Naive thymus-derived CD8-positive, alpha-beta T cell (primary cell): ENCODE results near the gene DPF3. TPM values are rescaled to one million over a fixed set of nuclear protein-coding genes. Genes with fewer than 3 reads are reported as not detected.
"Not testable (repeated sequence)": the region's sequence is repeated elsewhere in the genome, so short reads cannot be mapped to it uniquely, and the experiment has no call there.

Experiments
- ATAC-seq, 2 donors: fragments of 150-1000 bp; cut with Tn5 transposase in 1 of 2; sonication (Bioruptor Pico), chemical (Tn5 transposase) in 1 of 2; 1 replicate in 1 of 2; 2 replicates in 1 of 2; pipeline ENCODE4 v1.10.0; 2021; ENCODE audit warnings: mild to moderate bottlenecking in 2 of 2, moderate library complexity in 2 of 2
- POLR2A ChIA-PET: fragments of 350-600 bp; sonication (Branson Sonifier 250); formaldehyde crosslinking; loops from one replicate; lab custom pipeline; 2021; ENCODE audit warnings: antibody characterized with exemption; lab: Charles Lee
- DNase-seq, 10 donors: peaks; one replicate each; pipeline versions ENCODE4 v3.0.0 to v3.0.0-alpha.2; 2020 to 2022
- H3K27ac Mint-ChIP-seq, 10 donors: one replicate each; pipeline ENCODE4 v1.8.0; 2020 to 2022; ENCODE audit warnings: mild to moderate bottlenecking in 10 of 10, mixed read lengths in 10 of 10, moderate library complexity in 4 of 10, inconsistent platforms in 1 of 10
- H3K27me3 Mint-ChIP-seq, 5 donors: one replicate each; pipeline ENCODE4 v1.8.0; 2021 to 2022; ENCODE audit warnings: mixed read lengths in 5 of 5
- H3K36me3 Mint-ChIP-seq, 3 donors: one replicate each; pipeline ENCODE4 v1.8.0; 2020 to 2022; ENCODE audit warnings: mixed read lengths in 3 of 3, mild to moderate bottlenecking in 2 of 3, inconsistent platforms in 1 of 3
- H3K4me1 Mint-ChIP-seq, 4 donors: one replicate each; pipeline ENCODE4 v1.8.0; 2021 to 2022; ENCODE audit warnings: mixed read lengths in 4 of 4
- H3K4me3 Mint-ChIP-seq, 10 donors: one replicate each; pipeline ENCODE4 v1.8.0; 2020 to 2022; ENCODE audit warnings: mild to moderate bottlenecking in 10 of 10, mixed read lengths in 10 of 10, moderate library complexity in 6 of 10, inconsistent platforms in 1 of 10
- H3K9me3 Mint-ChIP-seq, 9 donors: one replicate each; pipeline ENCODE4 v1.8.0; 2020 to 2022; ENCODE audit warnings: mixed read lengths in 9 of 9, mild to moderate bottlenecking in 3 of 9, inconsistent platforms in 1 of 9, moderate library complexity in 1 of 9
- polyA plus RNA-seq, 3 donors: library from polyadenylated mRNA; unstranded; fragments of 300-500 nt; fragmentation: Illumina TruSeq; gene quantifications; one replicate each; pipeline ENCODE4 v1.2.3, GENCODE V29; 2021
- total RNA-seq, 8 experiments: library from RNA in 2 of 8; stranded (reverse) in 2 of 8; gene quantifications; one replicate each; pipeline ENCODE4 v1.2.3 and lab custom pipeline; 2021 to 2026

Gene DPF3
- total and polyA plus RNA-seq, 5 experiments from 2014 or later: 0.35 to 0.58 (median 0.52) TPM

DNA sequence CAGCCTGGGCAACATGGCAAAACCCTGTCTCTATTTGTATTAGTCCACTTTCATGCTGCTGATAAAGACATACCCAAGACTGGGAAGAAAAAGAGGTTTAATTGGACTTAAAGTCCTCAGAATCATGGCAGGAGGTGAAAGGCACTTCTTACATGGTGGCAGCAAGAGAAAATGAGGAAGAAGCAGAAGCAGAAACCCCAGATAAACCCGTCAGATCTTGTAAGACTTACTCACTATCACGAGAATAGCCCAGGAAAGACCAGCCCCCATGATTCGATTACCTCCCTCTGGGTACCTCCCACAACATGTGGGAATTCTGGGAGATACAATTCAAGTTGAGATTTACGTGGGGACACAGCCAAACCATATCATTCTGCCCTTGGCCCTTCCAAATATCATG lies 23.0 kb downstream of the DPF3 start:
- peaks cover 0 to 14% (median 7%) of the 10 kb centered on the region in 9 donors for H3K9me3 Mint-ChIP-seq
- H3K27me3 Mint-ChIP-seq, H3K4me3 Mint-ChIP-seq, H3K4me1 Mint-ChIP-seq, H3K36me3 Mint-ChIP-seq, DNase-seq, POLR2A ChIA-PET, ATAC-seq, H3K27ac Mint-ChIP-seq: not testable (repeated sequence)

DNA sequence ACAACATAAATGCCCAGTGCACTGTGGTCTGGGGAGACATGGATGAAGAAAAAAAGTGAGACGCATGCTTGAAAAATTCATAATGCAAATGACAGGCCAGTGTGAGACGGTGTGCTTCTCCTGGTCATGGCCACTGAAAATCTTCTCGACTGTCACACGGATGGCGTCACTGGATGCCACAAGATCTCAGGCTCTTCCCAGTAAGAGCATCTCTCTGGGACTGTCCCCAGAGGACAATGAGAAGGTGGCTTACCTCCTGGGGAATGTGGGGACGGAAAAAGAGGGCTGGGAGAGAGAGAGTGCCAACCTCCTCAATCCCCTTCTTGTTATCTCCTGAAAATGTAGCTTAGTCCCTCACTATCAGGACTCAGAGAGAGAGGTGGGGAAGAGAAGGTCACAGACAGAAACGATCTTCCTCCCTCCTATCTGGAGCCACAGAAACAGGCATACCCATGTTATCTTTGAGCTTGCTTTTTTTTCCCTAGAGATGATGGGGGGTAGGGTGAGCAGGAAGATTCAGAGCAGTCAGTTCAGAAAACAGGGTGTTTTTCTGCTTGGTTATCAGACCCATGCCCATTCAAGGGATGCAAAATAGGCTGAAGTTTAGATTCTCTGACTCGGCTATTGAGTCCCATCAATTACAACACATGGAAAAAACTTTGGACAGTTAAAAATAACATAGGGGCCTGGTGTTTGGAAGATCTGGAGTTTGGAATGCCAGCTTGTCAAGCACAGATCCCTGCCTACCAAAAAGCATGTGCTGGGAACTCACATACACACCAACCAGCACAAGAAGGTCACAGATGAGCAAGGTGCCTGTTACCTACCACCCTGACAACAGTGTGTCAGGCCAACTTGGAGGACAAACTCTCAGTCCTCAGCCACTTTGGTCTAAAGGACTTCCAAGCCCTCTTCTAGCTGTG lies 24.2 kb downstream of the DPF3 start:
- Mint-ChIP-seq H3K27me3 (peaks cover 0 to 3% (median 0%) of the 10 kb centered on the region in 5 donors), H3K36me3 (peaks cover 0 to 9% (median 0%) of the 10 kb centered on the region in 3 donors), H3K4me1 (peaks cover 0 to under 1% (median 0%) of the 10 kb centered on the region in 4 donors), H3K4me3 (no peak overlapping the region), H3K27ac (no peak overlapping the region), H3K9me3 (peaks cover 0 to 13% (median 7%) of the 10 kb centered on the region in 9 donors)
- DNase-seq: no peak
- POLR2A ChIA-PET: no interaction called here
- ATAC-seq: no peak

DNA sequence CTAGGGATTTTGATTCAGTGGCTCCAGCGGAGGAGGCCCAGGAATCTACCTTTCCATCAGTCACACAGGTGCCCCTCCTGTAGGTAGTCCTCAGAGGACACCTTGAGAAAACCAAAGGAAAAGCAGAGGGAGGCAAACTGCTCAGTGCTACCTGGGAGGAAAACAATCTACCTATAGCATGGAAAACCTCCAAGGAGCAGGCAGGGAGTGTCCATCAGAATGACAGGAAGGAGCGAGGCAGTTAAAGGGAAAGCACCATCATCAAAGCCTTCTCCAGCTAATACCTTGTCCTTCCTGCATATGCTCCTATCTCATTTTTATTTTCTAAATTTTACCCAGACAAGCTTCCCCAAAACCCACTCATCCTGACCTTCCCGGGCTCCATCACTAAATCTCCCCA lies 25.4 kb downstream of the DPF3 start:
- Mint-ChIP-seq H3K4me3 (no peak overlapping the region), H3K27ac (no peak overlapping the region), H3K4me1 (peaks cover 0 to 5% (median 0%) of the 10 kb centered on the region in 4 donors), H3K36me3 (peaks cover 0 to 9% (median 0%) of the 10 kb centered on the region in 3 donors), H3K9me3 (peaks cover 0 to 10% (median 7%) of the 10 kb centered on the region in 9 donors), H3K27me3 (no peaks in the 10 kb centered on the region)
- ATAC-seq (no peak), DNase-seq (no peak)
- POLR2A ChIA-PET: no interaction called here

DNA sequence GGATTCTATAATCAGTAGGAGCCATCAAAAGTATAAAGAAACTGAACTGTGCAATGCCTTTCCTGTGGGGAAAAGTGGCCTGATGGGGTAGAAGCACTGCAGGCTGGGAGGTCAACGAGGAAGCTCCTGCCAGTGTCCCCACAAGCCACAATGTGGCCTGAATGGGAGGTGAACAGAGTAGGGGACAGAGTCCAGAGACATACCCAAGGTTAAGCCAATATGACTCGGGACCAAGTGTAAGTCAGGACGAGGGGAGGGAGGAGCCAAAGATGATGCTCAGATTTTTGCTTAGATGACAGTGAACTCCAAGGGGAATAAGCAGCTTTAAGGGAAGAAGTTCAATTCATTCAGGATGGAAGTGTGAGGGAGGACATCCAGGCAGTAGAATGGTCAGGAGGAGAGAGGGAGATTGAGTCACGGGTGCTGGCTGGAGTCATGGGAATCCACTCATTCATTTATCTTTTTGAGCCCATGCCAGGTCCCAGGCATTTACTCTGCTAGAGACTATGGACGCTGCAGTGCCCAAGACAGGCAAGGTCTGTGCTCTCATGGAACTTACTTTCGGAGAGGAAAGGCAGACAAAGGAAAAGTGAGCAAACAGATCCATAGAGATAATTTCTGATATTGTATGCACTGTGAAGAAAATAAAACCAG lies 29.1 kb downstream of the DPF3 start:
- DNase-seq (no peak), ATAC-seq (no peak)
- Mint-ChIP-seq H3K4me1 (peaks cover 0 to 5% (median under 1%) of the 10 kb centered on the region in 4 donors), H3K27me3 (peaks cover 0 to 4% (median 2%) of the 10 kb centered on the region in 5 donors), H3K9me3 (peaks cover 0 to under 1% (median 0%) of the 10 kb centered on the region in 9 donors), H3K27ac (no peak overlapping the region), H3K36me3 (no peaks in the 10 kb centered on the region), H3K4me3 (no peak overlapping the region)
- POLR2A ChIA-PET: no interaction called here

DNA sequence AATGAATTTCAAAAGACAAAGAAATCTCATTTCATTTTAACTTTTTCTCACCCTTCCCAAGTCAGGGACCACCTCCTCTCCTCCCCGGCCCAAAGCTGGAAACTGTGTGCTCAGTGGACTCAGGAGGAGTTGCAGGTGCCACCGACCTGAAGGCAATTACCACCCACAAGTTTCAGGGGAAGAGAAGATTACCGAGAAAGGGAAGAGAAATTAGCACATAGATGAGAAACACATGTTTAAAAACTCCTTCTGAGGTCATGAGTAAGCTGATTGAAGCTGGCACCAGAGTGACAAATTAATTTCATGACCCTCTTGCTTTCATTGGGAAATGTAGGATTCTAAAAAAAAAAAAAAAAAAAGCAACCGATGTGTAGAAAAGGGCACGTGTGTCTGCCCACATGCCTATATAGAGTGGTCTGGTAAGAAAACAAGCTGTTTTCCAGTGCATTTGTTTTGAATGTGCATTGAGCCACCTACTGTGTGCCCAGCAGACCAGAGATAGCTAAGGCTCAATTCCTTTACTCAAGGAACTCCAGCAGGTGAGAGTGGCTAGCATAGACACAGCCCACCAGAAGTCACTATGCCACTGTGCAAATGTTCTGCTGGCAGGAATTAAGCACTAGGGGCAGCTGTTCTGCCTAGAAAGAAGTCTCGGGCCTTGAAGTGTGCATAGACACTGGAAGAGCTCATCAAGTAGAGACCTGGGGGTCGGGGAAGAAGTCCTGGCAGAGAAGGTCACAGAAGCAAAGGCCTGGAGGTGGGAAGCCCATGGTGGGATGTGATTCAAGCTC lies 30.5 kb downstream of the DPF3 start:
- DNase-seq (no peak), ATAC-seq (no peak)
- Mint-ChIP-seq H3K36me3 (no peaks in the 10 kb centered on the region), H3K4me3 (no peak overlapping the region), H3K9me3 (no peaks in the 10 kb centered on the region), H3K27me3 (peaks cover 0 to 4% (median 2%) of the 10 kb centered on the region in 5 donors), H3K4me1 (peaks cover 0 to 5% (median under 1%) of the 10 kb centered on the region in 4 donors), H3K27ac (no peak overlapping the region)
- POLR2A ChIA-PET: no interaction called here

DNA sequence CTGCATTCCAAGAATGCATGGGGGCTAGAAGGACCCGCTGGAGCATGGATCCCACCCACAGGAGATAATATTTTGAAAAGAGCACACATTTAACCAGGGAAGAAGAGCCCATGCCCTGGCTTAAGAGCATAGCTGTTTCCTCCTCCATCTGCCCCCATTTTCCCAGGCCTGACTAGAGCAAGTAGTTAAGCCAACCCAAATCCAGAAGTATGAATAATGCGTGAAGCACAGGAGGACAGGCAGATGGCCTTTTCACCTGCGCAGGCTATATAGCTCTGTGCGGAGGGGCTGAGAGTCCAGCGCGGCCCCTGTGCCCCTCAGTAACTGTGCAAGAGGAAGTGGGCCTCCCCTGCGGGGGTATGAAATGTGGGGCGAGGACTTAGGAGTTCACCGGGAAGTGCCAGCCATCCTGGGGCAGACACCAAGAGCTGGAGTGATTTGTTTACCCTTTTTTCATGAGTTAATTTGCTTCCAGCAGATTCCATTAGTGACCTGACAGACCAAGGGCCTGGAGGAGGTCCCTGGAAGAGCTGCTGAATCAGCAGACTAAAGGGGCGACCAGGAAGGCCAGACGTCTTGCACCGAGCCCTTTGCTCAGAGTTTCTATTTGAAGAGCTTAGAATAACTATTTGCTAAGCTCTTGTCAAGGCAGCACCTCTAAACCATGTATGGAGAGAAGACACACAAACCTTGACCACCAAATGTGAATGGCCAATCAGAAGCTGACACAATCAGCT lies 37.2 kb downstream of the DPF3 start:
- Mint-ChIP-seq H3K36me3 (no peaks in the 10 kb centered on the region), H3K27ac (peak overlapping the region in 1 of 10 donors; percentile 10), H3K4me1 (peaks cover 0 to 8% (median 1%) of the 10 kb centered on the region in 4 donors), H3K9me3 (no peaks in the 10 kb centered on the region), H3K4me3 (no peak overlapping the region), H3K27me3 (peaks cover 0 to 2% (median 0%) of the 10 kb centered on the region in 5 donors)
- DNase-seq (no peak), ATAC-seq (no peak)
- POLR2A ChIA-PET: no interaction called here

DNA sequence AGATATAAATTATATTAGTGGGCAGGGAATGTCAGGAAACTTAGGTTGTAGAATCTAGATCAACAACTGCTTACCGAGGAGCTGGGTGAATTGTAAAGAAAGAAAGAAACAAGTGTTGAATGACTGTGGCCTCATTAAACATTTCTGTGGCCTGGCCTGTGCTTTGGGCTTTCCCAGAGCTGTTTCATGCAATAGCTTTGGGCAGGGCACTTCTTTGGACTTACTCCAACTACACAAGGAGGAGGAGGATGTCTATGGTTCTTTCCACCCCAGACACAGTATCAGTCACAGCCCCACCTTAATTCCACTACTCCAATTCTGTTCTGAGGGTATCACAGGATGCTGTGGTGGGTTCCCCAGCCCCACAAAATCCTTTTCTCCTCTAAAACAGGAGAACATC lies 38.0 kb downstream of the DPF3 start:
- peaks cover 0 to 8% (median 3%) of the 10 kb centered on the region in 4 donors for H3K4me1 Mint-ChIP-seq
- no peak for DNase-seq
- no peak for ATAC-seq
- no peaks in the 10 kb centered on the region for H3K9me3 Mint-ChIP-seq
- peak overlapping the region in 1 of 10 donors; percentile 10 for H3K27ac Mint-ChIP-seq
- POLR2A ChIA-PET: no interaction called here
- H3K36me3 Mint-ChIP-seq: no peaks in the 10 kb centered on the region
- no peaks in the 10 kb centered on the region for H3K27me3 Mint-ChIP-seq
- no peak overlapping the region for H3K4me3 Mint-ChIP-seq

DNA sequence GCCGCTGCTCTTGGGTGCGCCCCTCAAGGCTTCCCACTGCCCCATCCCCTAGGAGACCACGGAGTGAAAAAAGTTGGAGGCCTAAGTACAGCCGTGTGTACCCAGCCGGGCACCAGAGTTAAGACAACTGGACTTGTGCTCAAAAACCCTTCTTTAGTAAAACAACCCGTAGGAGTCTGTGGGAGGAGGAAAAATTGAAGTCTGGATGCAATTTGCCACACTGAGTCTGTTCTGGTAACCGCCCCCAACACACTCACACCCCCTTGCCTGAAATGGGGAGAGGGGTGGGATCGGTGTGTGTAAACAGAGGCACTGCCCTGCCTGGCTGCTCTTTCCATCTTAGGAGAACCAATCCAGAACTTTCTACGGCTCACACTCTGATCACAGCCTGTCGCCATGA lies 41.7 kb downstream of the DPF3 start:
- H3K27me3 Mint-ChIP-seq: peaks cover 0 to 2% (median 0%) of the 10 kb centered on the region in 5 donors
- H3K36me3 Mint-ChIP-seq: no peaks in the 10 kb centered on the region
- no peak overlapping the region for H3K4me3 Mint-ChIP-seq
- ATAC-seq: no peak
- POLR2A ChIA-PET: no interaction called here
- H3K27ac Mint-ChIP-seq: no peak overlapping the region
- no peaks in the 10 kb centered on the region for H3K9me3 Mint-ChIP-seq
- H3K4me1 Mint-ChIP-seq: peaks cover 0 to 8% (median 5%) of the 10 kb centered on the region in 4 donors
- DNase-seq: no peak

DNA sequence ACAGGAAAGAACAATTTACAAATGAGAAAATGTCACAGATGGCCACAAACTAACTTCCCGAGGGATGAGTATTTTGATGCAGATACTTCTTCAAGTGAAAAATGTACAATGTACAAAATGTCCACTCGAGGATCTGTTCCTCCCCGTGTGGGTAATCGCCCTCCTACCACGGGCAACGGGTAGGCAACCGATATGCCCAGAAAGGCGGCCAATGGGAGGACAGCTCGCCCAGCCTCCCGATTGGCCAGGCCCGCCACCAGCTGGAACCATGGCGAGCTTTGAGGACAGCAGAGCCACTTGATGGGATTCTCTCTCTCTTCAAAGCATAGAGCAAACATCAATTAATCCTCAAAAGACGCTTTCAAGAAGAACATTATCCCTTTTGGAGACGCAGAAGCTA lies 42.3 kb downstream of the DPF3 start:
- Mint-ChIP-seq H3K4me3 (no peak overlapping the region), H3K27ac (peak overlapping the region in 1 of 10 donors; percentile 21), H3K36me3 (no peaks in the 10 kb centered on the region), H3K27me3 (peaks cover 0 to 2% (median 0%) of the 10 kb centered on the region in 5 donors), H3K9me3 (no peaks in the 10 kb centered on the region), H3K4me1 (peaks cover 0 to 8% (median 5%) of the 10 kb centered on the region in 4 donors)
- POLR2A ChIA-PET: no interaction called here
- DNase-seq (no peak), ATAC-seq (no peak)

DNA sequence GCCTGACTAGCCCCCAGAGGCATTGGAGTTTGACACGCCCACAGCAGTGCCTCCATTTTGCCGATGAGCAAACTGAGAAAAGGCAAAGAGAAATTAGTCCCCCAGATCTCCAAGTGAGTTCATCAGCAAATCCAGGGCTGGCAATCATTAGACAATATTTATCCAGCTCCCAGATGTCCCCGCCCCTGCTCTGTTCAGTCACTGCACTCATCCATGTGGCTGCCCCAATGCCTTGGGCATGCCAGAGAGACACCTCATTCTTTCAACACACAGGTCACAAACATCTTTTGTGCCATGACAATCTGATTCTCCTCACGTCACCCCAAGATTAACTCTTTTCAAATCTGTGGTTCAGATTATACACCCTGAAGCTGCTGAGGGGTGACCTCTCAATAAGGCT lies 43.5 kb downstream of the DPF3 start:
- H3K27ac Mint-ChIP-seq: no peak overlapping the region
- no peaks in the 10 kb centered on the region for H3K36me3 Mint-ChIP-seq
- POLR2A ChIA-PET: no interaction called here
- peaks cover 0 to 8% (median 0%) of the 10 kb centered on the region in 4 donors for H3K4me1 Mint-ChIP-seq
- H3K4me3 Mint-ChIP-seq: no peak overlapping the region
- H3K27me3 Mint-ChIP-seq: peaks cover 0 to 2% (median 0%) of the 10 kb centered on the region in 5 donors
- ATAC-seq (no peak), DNase-seq (no peak)
- H3K9me3 Mint-ChIP-seq: no peaks in the 10 kb centered on the region

DNA sequence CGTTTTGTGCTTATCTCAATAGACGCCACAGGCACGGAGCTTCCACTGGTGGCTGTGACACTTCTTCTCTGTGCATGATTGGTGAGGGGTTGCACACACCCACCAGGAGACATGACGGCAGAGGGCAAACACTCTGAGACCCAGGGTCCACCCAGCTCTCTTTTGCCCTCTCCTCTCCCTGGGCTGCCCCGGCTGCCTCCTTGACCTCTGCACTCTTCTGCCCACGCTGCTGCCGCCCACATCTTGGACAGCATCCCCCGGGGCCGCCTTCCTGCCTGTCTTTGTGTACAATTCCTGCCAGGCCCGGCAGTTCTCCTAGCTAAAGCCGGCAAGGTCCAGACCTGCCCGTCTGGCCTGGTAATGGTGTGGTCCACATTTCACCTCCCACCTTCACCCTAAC lies 44.7 kb downstream of the DPF3 start:
- Mint-ChIP-seq H3K36me3 (no peaks in the 10 kb centered on the region), H3K9me3 (no peaks in the 10 kb centered on the region), H3K27me3 (peaks cover 0 to 2% (median 0%) of the 10 kb centered on the region in 5 donors), H3K4me1 (peaks cover 0 to 8% (median 0%) of the 10 kb centered on the region in 4 donors), H3K27ac (no peak overlapping the region), H3K4me3 (no peak overlapping the region)
- POLR2A ChIA-PET: no interaction called here
- DNase-seq: no peak
- ATAC-seq: no peak

DNA sequence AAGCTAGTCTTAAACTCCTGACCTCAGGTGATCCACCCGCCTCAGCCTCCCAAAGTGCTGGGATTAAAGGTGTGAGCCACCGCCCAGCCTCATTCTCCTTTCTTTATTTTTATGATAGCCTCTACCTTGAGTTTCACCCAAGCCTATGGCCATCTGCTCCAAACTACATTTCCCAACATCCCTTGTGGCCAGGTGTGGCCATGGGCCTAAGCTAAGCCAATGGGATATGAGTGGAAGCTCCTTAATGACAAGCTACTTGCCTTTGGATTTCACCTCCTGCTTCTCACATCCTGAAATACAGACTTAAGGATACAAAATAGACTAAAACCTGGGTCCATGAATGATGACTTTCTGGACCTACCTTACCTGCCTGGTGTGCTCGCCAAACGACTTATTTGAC lies 46.2 kb downstream of the DPF3 start:
- peaks cover 0 to 8% (median 0%) of the 10 kb centered on the region in 4 donors for H3K4me1 Mint-ChIP-seq
- H3K27ac Mint-ChIP-seq: no peak overlapping the region
- no peak for DNase-seq
- H3K36me3 Mint-ChIP-seq: no peaks in the 10 kb centered on the region
- H3K4me3 Mint-ChIP-seq: no peak overlapping the region
- POLR2A ChIA-PET: no interaction called here
- H3K27me3 Mint-ChIP-seq: peaks cover 0 to 2% (median 0%) of the 10 kb centered on the region in 5 donors
- ATAC-seq: no peak
- no peaks in the 10 kb centered on the region for H3K9me3 Mint-ChIP-seq
